GM12878 (cell line): ENCODE results near the gene CRTC1. TPM values are rescaled to one million over a fixed set of nuclear protein-coding genes. Genes with fewer than 3 reads are reported as not detected.

Experiments used
- ATAC-seq: fragments of 200-7000 bp; cut with Tn5 transposase; 3 replicates; pipeline ENCODE4 v1.9.1; 2020; ENCODE audit warnings: mild to moderate bottlenecking, moderate library complexity
- BruUV-seq: library from RNA; stranded (reverse); fragments of 400-500 nt; replicated peaks from 2 replicates; lab custom pipeline; 2021; lab: Mats Ljungman, UMichigan
- CTCF ChIA-PET: fragments of 300-600 bp; sonication (Branson Sonifier 250); formaldehyde crosslinking; extraction: SDS; loops from one replicate; lab custom pipeline; 2021; ENCODE audit warnings: inconsistent platforms; lab: Yijun Ruan, JAX
- POLR2A ChIA-PET: fragments of 350-600 bp; formaldehyde crosslinking; extraction: SDS; loops from one replicate; lab custom pipeline; 2021; ENCODE audit warnings: inconsistent platforms; lab: Charles Lee
- RAD21 ChIA-PET: fragments of 300-600 bp; sonication (Branson Sonifier 250); formaldehyde crosslinking; loops from one replicate; lab custom pipeline; 2023; ENCODE audit warnings: antibody characterized with exemption; ENCODE audit not compliant: unreplicated experiment; lab: Charles Lee
- SMC1A ChIA-PET: fragments of 300-600 bp; sonication (Branson Sonifier 250); formaldehyde crosslinking; loops from one replicate; lab custom pipeline; 2023; ENCODE audit not compliant: unreplicated experiment, uncharacterized antibody; lab: Charles Lee
- DNase-seq: peaks from one replicate; pipeline ENCODE4 v3.0.0-alpha.2; 2011; ENCODE audit warnings: low read depth, low spot score
- FAIRE-seq: peaks from 3 replicates; lab custom pipeline; 2011; peaks lifted over from hg19 to GRCh38; lab: Jason Lieb, UNC
- H2AFZ ChIP-seq: 2 replicates; pipeline ENCODE4 v1.6.0; 2011; ENCODE audit warnings: low read depth, low read length, control low read depth; ENCODE audit not compliant: control insufficient read depth
- H3K27ac ChIP-seq: 2 replicates; pipeline ENCODE4 v1.5.1; 2011; ENCODE audit warnings: control low read depth; ENCODE audit not compliant: control insufficient read depth, insufficient read depth
- H3K27me3 ChIP-seq, 2 experiments: replicated peaks in 1 of 2; 2 replicates each; pipeline versions ENCODE4 v1.6.0 to v1.6.1; 2011; ENCODE audit warnings: low read length in 1 of 2; ENCODE audit not compliant: control insufficient read depth in 2 of 2, insufficient read depth in 2 of 2
- H3K36me3 ChIP-seq, 2 experiments: 2 replicates each; pipeline ENCODE4 v1.5.1; 2011; ENCODE audit warnings: low read length in 1 of 2; ENCODE audit not compliant: control insufficient read depth in 2 of 2, insufficient read depth in 2 of 2
- H3K4me1 ChIP-seq: 2 replicates; pipeline ENCODE4 v1.6.1; 2011; ENCODE audit warnings: mild to moderate bottlenecking, low read length, moderate library complexity, mixed read lengths; ENCODE audit not compliant: control insufficient read depth, insufficient read depth
- H3K4me2 ChIP-seq: 2 replicates; pipeline ENCODE4 v1.6.0; 2011; ENCODE audit warnings: control low read depth; ENCODE audit not compliant: control insufficient read depth, insufficient read depth
- H3K4me3 ChIP-seq: fragments of 200-600 bp; sonication (generic); 2 replicates; pipeline ENCODE4 v1.5.1; 2016
- H3K79me2 ChIP-seq: 2 replicates; pipeline ENCODE4 v1.6.0; 2011; ENCODE audit warnings: low read length; ENCODE audit not compliant: control insufficient read depth, insufficient read depth
- H3K9ac ChIP-seq: 2 replicates; pipeline ENCODE4 v1.8.0; 2011; ENCODE audit warnings: low read length, control low read depth, mixed read lengths; ENCODE audit not compliant: control insufficient read depth, insufficient read depth
- H3K9me3 ChIP-seq: replicated peaks from 3 replicates; pipeline ENCODE4 v1.5.1; 2011; ENCODE audit warnings: mild to moderate bottlenecking, low read length; ENCODE audit not compliant: control insufficient read depth, insufficient read depth
- H4K20me1 ChIP-seq: 2 replicates; pipeline ENCODE4 v1.6.0; 2011; ENCODE audit not compliant: control insufficient read depth, insufficient read depth
- CHD4 ChIP-seq: fragments of 200-600 bp; sonication (generic); IDR thresholded peaks from 2 replicates; pipeline ENCODE4 v1.6.1; 2016; ENCODE audit warnings: mild to moderate bottlenecking
- EED ChIP-seq: sonication (generic); IDR thresholded peaks from 2 replicates; pipeline ENCODE4 v1.6.1; 2016; ENCODE audit warnings: antibody characterized with exemption, low read depth
- ESRRA ChIP-seq: IDR thresholded peaks from 2 replicates; pipeline ENCODE4 v1.6.1; 2012; ENCODE audit warnings: mild to moderate bottlenecking, low read length, improper control_type of control experiment
- FOXK2 ChIP-seq: fragments of 450-650 bp; IDR thresholded peaks from 2 replicates; pipeline ENCODE4 v1.6.1; 2017; ENCODE audit warnings: mild to moderate bottlenecking, moderate library complexity
- MYB ChIP-seq: fragments of 150-350 bp; IDR thresholded peaks from 2 replicates; pipeline ENCODE4 v1.6.1; 2014; ENCODE audit warnings: mild to moderate bottlenecking, low read depth, low read length, borderline replicate concordance
- MYC ChIP-seq: IDR thresholded peaks from 2 replicates; pipeline ENCODE4 v1.6.1; 2011; ENCODE audit warnings: mild to moderate bottlenecking, low read length, moderate library complexity, inconsistent platforms; ENCODE audit not compliant: insufficient read depth, insufficient replicate concordance, insufficient read length, severe bottlenecking
- NR2F1 ChIP-seq: fragments of 450-650 bp; conservative IDR thresholded peaks from 2 replicates; pipeline ENCODE4 v1.6.1; 2017; ENCODE audit warnings: mild to moderate bottlenecking
- POLR2AphosphoS2 ChIP-seq: IDR thresholded peaks from 2 replicates; pipeline ENCODE4 v1.6.1; 2011; ENCODE audit warnings: low read depth, mild to moderate bottlenecking, low read length, improper control_type of control experiment, moderate library complexity
- RAD21 ChIP-seq: IDR thresholded peaks from 2 replicates; pipeline ENCODE4 v1.6.1; 2011; ENCODE audit warnings: mild to moderate bottlenecking, low read depth, low read length, moderate library complexity; ENCODE audit not compliant: insufficient read depth
- RAD51 ChIP-seq: fragments of 450-650 bp; IDR thresholded peaks from 2 replicates; pipeline ENCODE4 v1.6.1; 2016; ENCODE audit warnings: moderate library complexity, mild to moderate bottlenecking, inconsistent platforms
- RFX5 ChIP-seq: IDR thresholded peaks from 2 replicates; pipeline ENCODE4 v1.6.1; 2011; ENCODE audit warnings: low read depth, low read length, improper control_type of control experiment
- SIN3A ChIP-seq: IDR thresholded peaks from 2 replicates; pipeline ENCODE4 v1.6.1; 2012; ENCODE audit warnings: low read depth, low read length, improper control_type of control experiment
- SKIL ChIP-seq: fragments of 450-650 bp; IDR thresholded peaks from 2 replicates; pipeline ENCODE4 v1.6.1; 2017; ENCODE audit warnings: mild to moderate bottlenecking, low read depth, inconsistent platforms; ENCODE audit not compliant: poor library complexity, severe bottlenecking
- SMAD5 ChIP-seq: IDR thresholded peaks from 2 replicates; pipeline ENCODE4 v1.6.1; 2016; ENCODE audit warnings: antibody characterized with exemption, low read depth
- SMC3 ChIP-seq: IDR thresholded peaks from 2 replicates; pipeline ENCODE4 v1.6.1; 2011; ENCODE audit warnings: low read length, improper control_type of control experiment, borderline replicate concordance
- SRF ChIP-seq, 2 experiments: IDR thresholded peaks; 2 replicates each; pipeline ENCODE4 v1.6.1; 2011; ENCODE audit warnings: low read depth in 2 of 2, low read length in 2 of 2, mild to moderate bottlenecking in 1 of 2, moderate library complexity in 1 of 2
- STAT3 ChIP-seq: IDR thresholded peaks from 2 replicates; pipeline ENCODE4 v1.6.1; 2011; ENCODE audit warnings: low read depth, low read length, improper control_type of control experiment
- SUZ12 ChIP-seq: fragments of 200-600 bp; sonication (generic); IDR thresholded peaks from one replicate; pipeline ENCODE4 v1.6.1; 2018; ENCODE audit warnings: antibody characterized with exemption, mild to moderate bottlenecking; ENCODE audit not compliant: unreplicated experiment
- TARDBP ChIP-seq: IDR thresholded peaks from 2 replicates; pipeline ENCODE4 v1.6.1; 2016; ENCODE audit warnings: borderline replicate concordance
- TCF12 ChIP-seq: IDR thresholded peaks from 2 replicates; pipeline ENCODE4 v1.6.1; 2011; ENCODE audit warnings: low read depth, mild to moderate bottlenecking, low read length
- ZBTB40 ChIP-seq: fragments of 450-650 bp; IDR thresholded peaks from 2 replicates; pipeline ENCODE4 v1.6.1; 2016; ENCODE audit warnings: mild to moderate bottlenecking, moderate library complexity, borderline replicate concordance
- WGBS: methylation state at CpG from one replicate; pipeline ENCODE4 v1.1.6; 2016; ENCODE audit warnings: low lambda C conversion rate; ENCODE audit not compliant: insufficient replicate concordance, insufficient coverage; ENCODE audit errors: missing lambda C conversion rate; 5-methylcytosine and 5-hydroxymethylcytosine counted together
- in situ Hi-C: fragments of 300-500 bp; cut with MboI; formaldehyde crosslinking; loops from 9 replicates; pipeline ENCODE4 v1.14.3; 2018; ENCODE audit warnings: mixed read lengths
- intact Hi-C: fragments of 100-400 bp; cut with micrococcal nuclease; formaldehyde crosslinking; loops from one replicate; pipeline ENCODE4 v1.14.2; 2022; ENCODE audit not compliant: unreplicated experiment
- polyA plus RNA-seq, 11 experiments: library from polyadenylated mRNA; depleted of rRNA in 4 of 11; unstranded in 6 of 11; stranded (reverse) in 5 of 11; fragments of >200 nt; fragmentation: Nextera tagmentation in 4 of 11; fragmentation: Illumina TruSeq in 1 of 11; extraction: Ambion mirVana in 4 of 11; extraction: Trizol in 1 of 11; gene quantifications; 1 replicate in 1 of 11; 2 replicates in 10 of 11; pipeline versions ENCODE4 v1.2.1 to v1.2.3, GENCODE V29; 2011 to 2016; ENCODE audit warnings: inconsistent platforms in 2 of 11, missing spikeins in 2 of 11, low read depth in 1 of 11
- total RNA-seq, 4 experiments: library from RNA; depleted of rRNA in 3 of 4; stranded (reverse); fragments of >200 nt in 3 of 4; fragmentation: Illumina TruSeq in 1 of 4; extraction: Trizol in 1 of 4; gene quantifications; 2 replicates each; pipeline versions ENCODE4 v1.2.1 to v1.2.3, GENCODE V29; 2013 to 2021

CRTC1 gene
- total and polyA plus RNA-seq, 10 of the 15 experiments (the other 5 are each of a cell fraction or from before 2014, with no cell fraction given), result 0.02 to 4.6 (median 1.1) TPM; not detected in 1

GRCh38 chr19:18780631-18781030 is 97.2 kb downstream of the CRTC1 start:
- CTCF ChIA-PET, result interaction anchor here (0.6 to 1.8 kb wide), 2 partner anchors 49 to 67 kb away, joined by 3 to 11 read pairs; no protein-coding TSS in a partner anchor
- H4K20me1 ChIP-seq, result no peaks in the 10 kb centered on the region
- H3K4me3 ChIP-seq, result no peak overlapping the region
- BruUV-seq, result no TSS peak
- H3K27me3 ChIP-seq, result no peaks in the 10 kb centered on the region; a peak in 1 of 4 replicates
- ATAC-seq (0 out of 3 replicates have a peak, but pooled peaks have one; percentile 24), DNase-seq (no peak), FAIRE-seq (no peak)
- H2AFZ ChIP-seq, result no peak overlapping the region
- no peaks in the 10 kb centered on the region for H3K4me1 ChIP-seq
- no peak overlapping the region for H3K27ac ChIP-seq
- WGBS, result 36% methylated on average over 10 of the region's 10 CpGs
- SMC1A ChIA-PET, result interaction anchor here (0.7 kb wide), 1 partner anchor 66 kb away, joined by 4 read pairs; no protein-coding TSS in a partner anchor
- in situ Hi-C loops, result no loop called here
- no peaks in the 10 kb centered on the region for H3K9me3 ChIP-seq
- no peak overlapping the region for H3K9ac ChIP-seq
- H3K4me2 ChIP-seq, result no peak overlapping the region
- intact Hi-C loops, result no loop called here
- H3K36me3 ChIP-seq, result no peaks in the 10 kb centered on the region
- RAD21 ChIA-PET, result interaction anchor here (0.6 to 1.0 kb wide), 2 partner anchors 63 to 66 kb away, joined by 4 to 9 read pairs; no protein-coding TSS in a partner anchor
- POLR2A ChIA-PET, result no interaction called here
- H3K79me2 ChIP-seq, result no peaks in the 10 kb centered on the region
- TF ChIP-seq POLR2AphosphoS2 (no peak), SIN3A (no peak), RAD21 (peak; percentile 39), FOXK2 (no peak), STAT3 (no peak), MYC (no peak), NR2F1 (no peak), RFX5 (no peak), RAD51 (no peak), EED (no peak), TCF12 (no peak), SKIL (no peak), ZBTB40 (no peak), SUZ12 (no peak), SMC3 (peak; percentile 25; the same call in 1 of the 2 replicates), SMAD5 (no peak), SRF (IDR thresholded peaks at IDR 0.05; ENCODE audit: low read depth in 2 of 2, low read length in 2 of 2) (no peak), ESRRA (no peak), CHD4 (no peak), MYB (no peak), TARDBP (no peak)
